Adrenal gland (tissue), 12 donors: ENCODE data around the gene GRID1. TPM values are rescaled to one million over a fixed set of nuclear protein-coding genes. Genes with fewer than 3 reads are reported as not detected.

Experiments used
- DNase-seq, 7 donors: peaks; one replicate each; pipeline ENCODE4 v3.0.0-alpha.2; 2019 to 2020
- H3K27ac ChIP-seq, 5 donors: fragments of 200-600 bp; sonication (generic) in 4 of 5; 1 replicate in 3 of 5; 2 replicates in 2 of 5; pipeline versions ENCODE4 v1.5.1 to v1.8.0; 2016 to 2020; ENCODE audit warnings: mild to moderate bottlenecking in 1 of 5
- H3K27me3 ChIP-seq: fragments of 200-600 bp; 2 replicates; pipeline ENCODE4 v1.8.0; 2021
- H3K36me3 ChIP-seq, 2 donors: fragments of 200-600 bp; replicated peaks in 1 of 2; 1 replicate in 1 of 2; 2 replicates in 1 of 2; pipeline versions ENCODE4 v1.5.1 to v1.8.0; 2018 to 2022
- H3K4me1 ChIP-seq, 2 donors: fragments of 200-600 bp; replicated peaks in 1 of 2; 1 replicate in 1 of 2; 2 replicates in 1 of 2; pipeline versions ENCODE4 v1.5.1 to v1.8.0; 2018 to 2021
- H3K4me3 ChIP-seq, 4 donors: fragments of 200-600 bp; sonication (generic) in 3 of 4; one replicate each; pipeline ENCODE4 v1.5.1; 2016 to 2018
- H3K9me3 ChIP-seq, 3 donors: fragments of 200-600 bp; sonication (generic) in 1 of 3; replicated peaks in 1 of 3; 1 replicate in 2 of 3; 2 replicates in 1 of 3; pipeline versions ENCODE4 v1.5.1 to v1.8.0; 2016 to 2021
- CTCF ChIP-seq, 6 experiments: fragments of 450-650 bp in 4 of 6; fragments of 200-600 bp in 2 of 6; sonication (generic) in 1 of 6; IDR thresholded peaks; 1 replicate in 5 of 6; 2 replicates in 1 of 6; pipeline versions ENCODE4 v1.5.1 to v1.8.0; 2016 to 2021; ENCODE audit warnings: antibody characterized with exemption in 6 of 6, mild to moderate bottlenecking in 2 of 6, moderate library complexity in 1 of 6
- POLR2A ChIP-seq, 2 donors: fragments of 450-650 bp; IDR thresholded peaks; one replicate each; pipeline ENCODE4 v1.6.1; 2017; ENCODE audit warnings: antibody characterized with exemption in 2 of 2, mild to moderate bottlenecking in 2 of 2, moderate library complexity in 1 of 2
- WGBS, 4 donors: extraction: QIAGEN DNeasy Blood & Tissue Kit in 2 of 4; methylation state at CpG; one replicate each; pipeline versions ENCODE4 v1.1.5 to v1.1.7; 2013 to 2017; 5-methylcytosine and 5-hydroxymethylcytosine counted together
- intact Hi-C, 2 donors: fragments of 100-400 bp; cut with DNase I; formaldehyde crosslinking; loops; one replicate each; pipeline versions ENCODE4 v1.14.1 to v1.15.0; 2022 to 2023
- polyA plus RNA-seq, 3 donors: library from polyadenylated mRNA; stranded (reverse); fragments of 200-250 nt in 2 of 3; fragments of 350-450 nt in 1 of 3; fragmentation: Illumina TruSeq in 1 of 3; extraction: RNeasy Lipid Tissue Mini Kit (QIAGEN cat#74804) in 1 of 3; gene quantifications; one replicate each; pipeline ENCODE4 v1.2.3, GENCODE V29; 2013 to 2014
- total RNA-seq, 9 donors: library from RNA; depleted of rRNA in 4 of 9; stranded (reverse); fragments of >200 nt in 4 of 9; fragments of 120-200 nt in 1 of 9; fragmentation: NEBNext Ultra II Directional in 1 of 9; extraction: Animal tissue kit (Norgen Biotek cat#: 25700) in 1 of 9; gene quantifications; one replicate each; pipeline versions ENCODE4 v1.1.0 to v1.2.4, GENCODE V29; 2013 to 2023
- donor health status: healthy with polysubstance abuse.
- donor health status: Bipolar disorder and iron deficiency.
- donor health status: DM: yes; HTN: yes; CAD: no.
- donor health status: DM: no; HTN: no; CAD: no.
- donor health status: DM: no; HTN: no; CAD: no.
- donor health status: DM: yes; HTN: yes; CAD: no.

Gene GRID1
- total and polyA plus RNA-seq, 12 donors, result 2.2 to 8.0 (median 4.1) TPM

- no peak for DNase-seq
- intact Hi-C loops, result no loop called here
- no peaks in the 10 kb centered on the region for H3K9me3 ChIP-seq
- no peak overlapping the region for H3K27ac ChIP-seq
- H3K27me3 ChIP-seq, result no peaks in the 10 kb centered on the region
- no peaks in the 10 kb centered on the region for H3K36me3 ChIP-seq
- TF ChIP-seq POLR2A (IDR thresholded peaks at IDR 0.05), result no peak
- no peak for TF ChIP-seq CTCF (IDR thresholded peaks at IDR 0.05)
- H3K4me3 ChIP-seq, result no peak overlapping the region
- H3K4me1 ChIP-seq, result no peaks in the 10 kb centered on the region
- whole genome bisulfite sequencing, 4 donors, result 81 to 89% (median 85%) methylated on average over 9 of the region's 9 CpGs
Observed at GRCh38 chr10:85857305-85857704, 509.3 kb downstream of the GRID1 start.

DNA sequence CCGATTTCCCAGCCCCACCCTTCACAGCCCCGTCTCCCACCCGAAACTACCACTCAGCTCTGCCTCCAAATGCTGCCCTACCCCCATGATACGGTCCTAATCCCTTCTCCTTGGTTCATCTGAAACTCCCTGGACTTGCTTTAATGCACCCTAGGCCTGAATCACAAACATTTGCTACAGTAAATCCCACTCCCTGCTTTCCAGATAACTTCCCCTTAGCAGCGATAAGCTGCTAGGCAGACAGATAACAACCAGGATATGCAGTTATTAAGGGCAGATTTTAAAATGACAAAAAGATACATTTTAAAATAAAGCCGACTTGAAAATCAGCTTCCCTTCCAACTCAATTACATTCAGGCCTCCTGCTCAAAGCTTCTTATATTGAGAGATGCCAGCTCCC, 514.7 kb downstream of the GRID1 start:
- no peaks in the 10 kb centered on the region for H3K9me3 ChIP-seq
- no peaks in the 10 kb centered on the region for H3K27me3 ChIP-seq
- intact Hi-C loops, result no loop called here
- DNase-seq, result no peak
- H3K36me3 ChIP-seq, result no peaks in the 10 kb centered on the region
- H3K4me3 ChIP-seq, result no peak overlapping the region
- H3K4me1 ChIP-seq, result no peaks in the 10 kb centered on the region
- TF ChIP-seq CTCF (IDR thresholded peaks at IDR 0.05) (no peak), POLR2A (IDR thresholded peaks at IDR 0.05) (no peak)
- WGBS, 4 donors, result 89 to 92% (median 90%) methylated on average over 6 of the region's 6 CpGs
- H3K27ac ChIP-seq, result no peak overlapping the region

DNA sequence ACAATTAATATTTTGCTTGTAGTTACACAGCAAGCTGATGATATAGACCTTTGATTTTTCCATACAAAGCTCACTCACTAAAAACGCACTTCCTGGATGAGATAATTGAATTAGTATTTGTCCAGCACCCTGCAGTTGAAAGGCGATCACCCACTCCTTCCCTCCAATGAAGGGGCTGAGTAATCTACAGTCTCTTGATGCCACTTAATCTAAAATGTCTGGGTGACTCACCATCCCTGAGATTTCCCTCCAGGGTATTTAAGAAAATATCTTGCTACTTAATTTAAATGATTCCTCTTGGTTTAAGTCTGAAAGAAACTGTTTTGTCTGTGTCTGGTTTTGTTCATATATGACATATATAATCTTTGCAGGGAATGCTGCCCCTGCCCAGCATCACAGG, 515.3 kb downstream of the GRID1 start:
- 80 to 89% (median 83%) methylated on average over 2 of the region's 2 CpGs for WGBS, 4 donors
- no peak overlapping the region for H3K27ac ChIP-seq
- TF ChIP-seq POLR2A (IDR thresholded peaks at IDR 0.05) (no peak), CTCF (IDR thresholded peaks at IDR 0.05) (no peak)
- no peaks in the 10 kb centered on the region for H3K36me3 ChIP-seq
- DNase-seq, result no peak
- no peaks in the 10 kb centered on the region for H3K9me3 ChIP-seq
- intact Hi-C loops, result no loop called here
- no peaks in the 10 kb centered on the region for H3K4me1 ChIP-seq
- H3K4me3 ChIP-seq, result no peak overlapping the region
- no peaks in the 10 kb centered on the region for H3K27me3 ChIP-seq

- Histone ChIP-seq H3K9me3 (no peaks in the 10 kb centered on the region), H3K36me3 (no peaks in the 10 kb centered on the region), H3K4me3 (no peak overlapping the region), H3K27ac (no peak overlapping the region), H3K4me1 (no peaks in the 10 kb centered on the region), H3K27me3 (no peaks in the 10 kb centered on the region)
- TF ChIP-seq CTCF (IDR thresholded peaks at IDR 0.05), result no peak
- TF ChIP-seq POLR2A (IDR thresholded peaks at IDR 0.05), result no peak
- intact Hi-C loops, result no loop called here
- DNase-seq, result no peak
- 92 to 100% (median 97%) methylated on average over 3 of the region's 3 CpGs for WGBS, 4 donors
Observed at GRCh38 chr10:85850736-85851135, 515.9 kb downstream of the GRID1 start.
